Right lobe of liver (tissue), 4 donors: ENCODE measurements around the gene ZNF546.

Experiments
- POLR2A ChIP-seq: fragments of 450-650 bp; IDR thresholded peaks from one replicate; pipeline ENCODE4 v1.6.1; 2017; ENCODE audit warnings: antibody characterized with exemption, mild to moderate bottlenecking
- TF ChIP-seq, protein P1 (sequence below), 4 donors: fragments of 200-600 bp in 3 of 4; fragments of 450-650 bp in 1 of 4; IDR thresholded peaks; one replicate each; pipeline versions ENCODE4 v1.5.1 to v1.8.0; 2016 to 2022; ENCODE audit warnings: antibody characterized with exemption in 4 of 4, mild to moderate bottlenecking in 2 of 4
- donor health status: DM: no; HTN: no; CAD: no.
- donor health status: DM: no; HTN: no; CAD: no.
- donor health status: DM: no; HTN: yes; CAD: no.

DNA sequence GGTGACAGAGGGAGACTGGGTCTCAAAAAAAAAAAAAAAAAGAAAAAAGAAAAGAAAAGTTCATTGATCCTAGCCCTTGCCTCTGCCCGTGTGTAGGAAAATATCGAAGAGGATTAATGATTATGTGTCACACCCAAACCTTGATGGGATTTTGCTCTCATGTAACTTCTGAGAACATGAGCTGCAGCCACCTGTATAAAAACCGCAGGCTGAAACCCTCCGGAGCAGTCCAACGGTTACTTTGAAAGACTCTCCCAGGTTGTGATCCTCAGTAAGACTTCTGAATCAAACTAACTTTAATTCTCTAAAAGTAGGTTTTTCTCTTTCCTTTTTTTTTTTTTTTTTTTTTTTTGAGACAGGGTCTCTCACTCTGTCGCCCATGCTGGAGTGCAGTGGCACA lies 30.2 kb upstream of the ZNF546 start:
- TF ChIP-seq, protein P1, sequence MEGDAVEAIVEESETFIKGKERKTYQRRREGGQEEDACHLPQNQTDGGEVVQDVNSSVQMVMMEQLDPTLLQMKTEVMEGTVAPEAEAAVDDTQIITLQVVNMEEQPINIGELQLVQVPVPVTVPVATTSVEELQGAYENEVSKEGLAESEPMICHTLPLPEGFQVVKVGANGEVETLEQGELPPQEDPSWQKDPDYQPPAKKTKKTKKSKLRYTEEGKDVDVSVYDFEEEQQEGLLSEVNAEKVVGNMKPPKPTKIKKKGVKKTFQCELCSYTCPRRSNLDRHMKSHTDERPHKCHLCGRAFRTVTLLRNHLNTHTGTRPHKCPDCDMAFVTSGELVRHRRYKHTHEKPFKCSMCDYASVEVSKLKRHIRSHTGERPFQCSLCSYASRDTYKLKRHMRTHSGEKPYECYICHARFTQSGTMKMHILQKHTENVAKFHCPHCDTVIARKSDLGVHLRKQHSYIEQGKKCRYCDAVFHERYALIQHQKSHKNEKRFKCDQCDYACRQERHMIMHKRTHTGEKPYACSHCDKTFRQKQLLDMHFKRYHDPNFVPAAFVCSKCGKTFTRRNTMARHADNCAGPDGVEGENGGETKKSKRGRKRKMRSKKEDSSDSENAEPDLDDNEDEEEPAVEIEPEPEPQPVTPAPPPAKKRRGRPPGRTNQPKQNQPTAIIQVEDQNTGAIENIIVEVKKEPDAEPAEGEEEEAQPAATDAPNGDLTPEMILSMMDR (IDR thresholded peaks at IDR 0.05) = no peak
- no peak for TF ChIP-seq POLR2A
